Fibroblast of lung (primary cell): Measurements from ENCODE around the gene MCFD2. TPM values are rescaled to one million over a fixed set of nuclear protein-coding genes. Genes with fewer than 3 reads are reported as not detected.

Experiments
- DNase-seq, 2 donors: peaks; one replicate each; pipeline versions ENCODE4 v3.0.0 to v3.0.0-alpha.2; 2010; ENCODE audit warnings: low read depth in 2 of 2
- H2AFZ ChIP-seq: 2 replicates; pipeline ENCODE4 v1.5.1; 2012; ENCODE audit warnings: low read length, control low read depth, inconsistent platforms
- H3K27ac ChIP-seq: 2 replicates; pipeline ENCODE4 v1.5.1; 2011; ENCODE audit warnings: low read length, control low read depth; ENCODE audit not compliant: insufficient read depth
- H3K27me3 ChIP-seq: 2 replicates; pipeline ENCODE4 v1.5.1; 2011; ENCODE audit warnings: mild to moderate bottlenecking, low read length; ENCODE audit not compliant: control insufficient read depth, insufficient read depth
- H3K36me3 ChIP-seq: 2 replicates; pipeline ENCODE4 v1.5.1; 2011; ENCODE audit warnings: low read length; ENCODE audit not compliant: control insufficient read depth, insufficient read depth
- H3K4me1 ChIP-seq: 2 replicates; pipeline ENCODE4 v1.5.1; 2011; ENCODE audit warnings: low read length; ENCODE audit not compliant: control insufficient read depth, insufficient read depth; ENCODE audit errors: extremely low read depth
- H3K4me2 ChIP-seq: 2 replicates; pipeline ENCODE4 v1.5.1; 2011; ENCODE audit warnings: low read length, control low read depth; ENCODE audit not compliant: insufficient read depth; ENCODE audit errors: extremely low read depth
- H3K4me3 ChIP-seq, 4 experiments: fragments of 200-600 bp in 1 of 4; sonication (generic) in 1 of 4; replicated peaks in 1 of 4; 2 replicates each; pipeline ENCODE4 v1.5.1; 2011 to 2016; ENCODE audit warnings: low read length in 4 of 4, low read depth in 3 of 4, mild to moderate bottlenecking in 3 of 4, control low read depth in 2 of 4, inconsistent platforms in 1 of 4, mixed read lengths in 1 of 4; ENCODE audit not compliant: insufficient read depth in 1 of 4; ENCODE audit errors: control extremely low read depth in 1 of 4
- H3K79me2 ChIP-seq: 2 replicates; pipeline ENCODE4 v1.5.1; 2012; ENCODE audit warnings: mild to moderate bottlenecking, low read length, inconsistent platforms; ENCODE audit not compliant: control insufficient read depth, insufficient read depth
- H3K9ac ChIP-seq: 2 replicates; pipeline ENCODE4 v1.5.1; 2011; ENCODE audit warnings: mild to moderate bottlenecking, low read length, control low read depth; ENCODE audit not compliant: insufficient read depth
- H3K9me3 ChIP-seq: 2 replicates; pipeline ENCODE4 v1.5.1; 2012; ENCODE audit warnings: low read depth, low read length; ENCODE audit not compliant: control insufficient read depth, insufficient read depth
- H4K20me1 ChIP-seq: 2 replicates; pipeline ENCODE4 v1.5.1; 2011; ENCODE audit warnings: low read length; ENCODE audit not compliant: control insufficient read depth, insufficient read depth; ENCODE audit errors: extremely low read depth
- EZH2 ChIP-seq: IDR thresholded peaks from 2 replicates; pipeline ENCODE4 v1.5.1; 2012; ENCODE audit warnings: low read length, control low read depth, mild to moderate bottlenecking; ENCODE audit errors: missing control alignments
- polyA plus RNA-seq, 2 donors: library from polyadenylated mRNA; depleted of rRNA in 1 of 2; stranded (reverse) in 1 of 2; unstranded in 1 of 2; fragments of >200 nt; gene quantifications; 2 replicates each; pipeline ENCODE4 v1.2.1, GENCODE V29; 2011 to 2012; ENCODE audit warnings: missing spikeins in 1 of 2
- total RNA-seq: library from RNA; depleted of rRNA; stranded (reverse); fragments of >200 nt; gene quantifications from 2 replicates; pipeline ENCODE4 v1.2.1, GENCODE V29; 2014
- TF ChIP-seq, protein P1 (sequence below), 2 donors: IDR thresholded peaks in 1 of 2; conservative IDR thresholded peaks in 1 of 2; 1 replicate in 1 of 2; 2 replicates in 1 of 2; pipeline ENCODE4 v1.5.1; 2011 to 2012; ENCODE audit warnings: low read length in 2 of 2, control low read depth in 1 of 2, inconsistent platforms in 1 of 2, low read depth in 1 of 2, mild to moderate bottlenecking in 1 of 2

Gene MCFD2
- total and polyA plus RNA-seq, 2 donors (not counting 1 experiment from before 2014, with no cell fraction given) = 151 to 328 TPM

DNA sequence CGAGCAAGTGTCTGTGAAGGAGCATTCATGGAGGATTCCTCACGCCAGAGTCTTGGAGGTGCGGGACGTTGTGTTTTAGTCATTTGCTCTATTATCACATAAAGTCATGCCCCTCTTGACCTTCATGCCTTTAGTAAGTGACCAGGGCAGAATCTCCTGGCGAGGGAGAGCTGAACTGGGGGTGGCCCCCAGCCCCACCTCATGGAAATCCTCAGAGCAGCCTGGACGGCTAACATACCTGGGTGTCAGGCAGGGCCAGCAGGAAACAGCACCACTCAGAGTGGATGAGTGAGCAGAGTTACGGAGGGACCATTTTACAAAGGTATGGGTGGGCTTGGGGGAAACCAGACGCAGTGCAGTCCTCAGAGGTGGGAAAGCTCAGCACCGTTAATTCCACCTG lies 56.1 kb downstream of the MCFD2 start:
- Histone ChIP-seq H3K9me3 (no peaks in the 10 kb centered on the region), H4K20me1 (no peaks in the 10 kb centered on the region), H3K36me3 (no peaks in the 10 kb centered on the region), H3K4me3 (no peak overlapping the region), H2AFZ (no peak overlapping the region), H3K27me3 (no peaks in the 10 kb centered on the region), H3K79me2 (no peaks in the 10 kb centered on the region), H3K4me1 (peaks cover 40% of the 10 kb centered on the region), H3K4me2 (no peak overlapping the region), H3K27ac (peak overlapping the region; percentile 84), H3K9ac (no peak overlapping the region)
- DNase-seq = no peak
- no peak for TF ChIP-seq EZH2
- TF ChIP-seq, protein P1, sequence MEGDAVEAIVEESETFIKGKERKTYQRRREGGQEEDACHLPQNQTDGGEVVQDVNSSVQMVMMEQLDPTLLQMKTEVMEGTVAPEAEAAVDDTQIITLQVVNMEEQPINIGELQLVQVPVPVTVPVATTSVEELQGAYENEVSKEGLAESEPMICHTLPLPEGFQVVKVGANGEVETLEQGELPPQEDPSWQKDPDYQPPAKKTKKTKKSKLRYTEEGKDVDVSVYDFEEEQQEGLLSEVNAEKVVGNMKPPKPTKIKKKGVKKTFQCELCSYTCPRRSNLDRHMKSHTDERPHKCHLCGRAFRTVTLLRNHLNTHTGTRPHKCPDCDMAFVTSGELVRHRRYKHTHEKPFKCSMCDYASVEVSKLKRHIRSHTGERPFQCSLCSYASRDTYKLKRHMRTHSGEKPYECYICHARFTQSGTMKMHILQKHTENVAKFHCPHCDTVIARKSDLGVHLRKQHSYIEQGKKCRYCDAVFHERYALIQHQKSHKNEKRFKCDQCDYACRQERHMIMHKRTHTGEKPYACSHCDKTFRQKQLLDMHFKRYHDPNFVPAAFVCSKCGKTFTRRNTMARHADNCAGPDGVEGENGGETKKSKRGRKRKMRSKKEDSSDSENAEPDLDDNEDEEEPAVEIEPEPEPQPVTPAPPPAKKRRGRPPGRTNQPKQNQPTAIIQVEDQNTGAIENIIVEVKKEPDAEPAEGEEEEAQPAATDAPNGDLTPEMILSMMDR (conservative IDR thresholded peaks at IDR 0.05 in 1 of 2, IDR thresholded peaks at IDR 0.05 in 1 of 2; ENCODE audit: low read depth in 1 of 2, low read length in 2 of 2) = no peak

DNA sequence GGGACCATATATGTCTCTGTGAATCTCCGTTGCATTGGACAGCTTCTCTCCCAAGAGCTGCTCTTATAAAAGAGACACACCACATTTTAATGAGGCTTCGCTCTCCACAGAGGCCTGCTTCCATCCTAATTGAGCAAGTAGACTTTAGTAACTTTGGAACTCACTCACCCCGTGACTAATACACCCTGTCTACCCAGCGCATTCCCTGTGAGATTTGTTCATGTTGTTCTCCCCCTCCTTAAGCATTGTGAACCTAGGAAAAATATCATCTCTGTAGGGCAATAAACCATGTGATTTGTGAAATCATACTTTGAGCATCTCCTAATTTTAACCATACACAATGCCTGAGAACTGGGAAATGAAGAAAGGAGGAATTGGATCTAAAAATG lies 56.9 kb downstream of the MCFD2 start:
- no peak overlapping the region for H2AFZ ChIP-seq
- H3K36me3 ChIP-seq = no peaks in the 10 kb centered on the region
- peaks cover 45% of the 10 kb centered on the region for H3K4me1 ChIP-seq
- H3K9me3 ChIP-seq = no peaks in the 10 kb centered on the region
- no peak overlapping the region for H3K4me3 ChIP-seq
- H3K79me2 ChIP-seq = no peaks in the 10 kb centered on the region
- H3K9ac ChIP-seq = no peak overlapping the region
- TF ChIP-seq, protein P1 (conservative IDR thresholded peaks at IDR 0.05 in 1 of 2, IDR thresholded peaks at IDR 0.05 in 1 of 2; ENCODE audit: low read depth in 1 of 2, low read length in 2 of 2) = no peak
- H3K4me2 ChIP-seq = peak overlapping the region; percentile 16
- DNase-seq = peak; percentile 92 to 94
- no peaks in the 10 kb centered on the region for H4K20me1 ChIP-seq
- H3K27ac ChIP-seq = peak overlapping the region; percentile 84
- no peaks in the 10 kb centered on the region for H3K27me3 ChIP-seq

DNA sequence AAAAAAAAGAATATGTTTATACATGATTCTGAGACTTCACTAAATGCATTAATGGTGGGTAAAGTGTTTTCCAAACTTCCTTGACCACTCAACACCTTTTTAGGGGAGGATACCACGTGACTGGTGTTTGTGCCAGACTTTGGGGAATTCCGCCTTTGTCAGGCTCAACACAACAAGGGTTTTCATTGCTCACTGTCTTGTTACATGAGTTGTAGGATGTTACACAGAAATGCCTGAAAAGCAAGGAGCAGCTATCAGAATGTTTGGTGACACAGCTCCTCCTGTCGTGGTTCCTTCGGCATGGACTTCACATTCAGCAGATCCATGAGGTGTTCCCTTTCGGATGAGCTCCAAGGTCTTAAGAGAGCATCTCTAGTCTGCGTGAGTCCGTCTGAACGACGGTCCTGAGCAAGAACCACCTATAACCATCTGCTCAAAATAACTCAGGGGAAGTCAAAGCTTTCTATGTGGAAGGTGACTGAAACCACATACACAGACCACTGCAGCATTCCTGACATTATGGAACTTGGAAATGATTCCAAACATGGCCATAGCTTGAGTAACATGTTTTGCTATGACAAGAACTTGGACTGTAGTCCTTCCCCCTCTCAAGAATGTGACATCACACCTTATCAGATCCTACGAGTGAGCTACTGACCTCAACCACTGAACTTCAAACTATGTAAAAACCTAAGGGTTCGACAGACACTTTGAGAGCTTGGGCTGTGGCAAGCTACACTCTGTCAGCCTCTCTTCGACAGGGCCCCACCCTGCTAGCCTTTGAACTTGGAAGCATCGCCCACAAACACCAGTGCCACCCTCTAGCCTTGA lies 57.5 kb downstream of the MCFD2 start:
- Histone ChIP-seq H3K4me1 (peaks cover 45% of the 10 kb centered on the region), H3K27ac (peak overlapping the region; percentile 84), H3K27me3 (no peaks in the 10 kb centered on the region), H3K79me2 (no peaks in the 10 kb centered on the region), H3K9me3 (no peaks in the 10 kb centered on the region), H4K20me1 (no peaks in the 10 kb centered on the region), H2AFZ (no peak overlapping the region), H3K9ac (no peak overlapping the region), H3K4me2 (peak overlapping the region; percentile 16), H3K4me3 (no peak overlapping the region), H3K36me3 (no peaks in the 10 kb centered on the region)
- no peak for TF ChIP-seq EZH2
- TF ChIP-seq, protein P1 (conservative IDR thresholded peaks at IDR 0.05 in 1 of 2, IDR thresholded peaks at IDR 0.05 in 1 of 2; ENCODE audit: low read depth in 1 of 2, low read length in 2 of 2) = no peak
- peak; percentile 74 to 99 for DNase-seq
